Stimulated activated CD8-positive, alpha-beta memory T cell treated with anti-CD3 and anti-CD28 coated beads, Interleukin-4, amount 100 ng/mL, for 4 hours (primary cell): Measurements from ENCODE around the gene SLBP.

Source experiments
- DNase-seq, 2 donors: peaks; one replicate each; pipeline ENCODE4 v3.0.0-alpha.2; 2020; ENCODE audit warnings: low read depth in 2 of 2, low spot score in 1 of 2

SLBP gene

GRCh38 chr4:1655676-1656075 is 56.4 kb downstream of the SLBP start:
- DNase-seq, result no peak

GRCh38 chr4:1655081-1655480 is 57.0 kb downstream of the SLBP start:
- DNase-seq, result no peak

- no peak for DNase-seq
Measured at GRCh38 chr4:1654216-1654955, 57.7 kb downstream of the SLBP start.

- DNase-seq, result no peak
Measured at GRCh38 chr4:1653776-1654175, 58.3 kb downstream of the SLBP start.

- DNase-seq, result no peak
Measured at GRCh38 chr4:1652088-1652487, 60.0 kb downstream of the SLBP start.

- no peak for DNase-seq
Measured at GRCh38 chr4:1651609-1652008, 60.5 kb downstream of the SLBP start.

GRCh38 chr4:1648962-1649361 is 63.2 kb downstream of the SLBP start:
- DNase-seq, result no peak

GRCh38 chr4:1647432-1647831 is 64.7 kb downstream of the SLBP start:
- no peak for DNase-seq

- DNase-seq, result no peak
Measured at GRCh38 chr4:1646690-1647089, 65.4 kb downstream of the SLBP start.

- no peak for DNase-seq
Measured at GRCh38 chr4:1644891-1645657, 67.0 kb downstream of the SLBP start.

GRCh38 chr4:1643971-1644735 is 68.0 kb downstream of the SLBP start:
- no peak for DNase-seq
